AG08395 (cell line): ENCODE results near the gene FCN2.

ENCODE experiments used
- DNase-seq: peaks from one replicate; pipeline ENCODE4 v3.0.0; 2012; ENCODE audit warnings: mixed read lengths, low spot score

FCN2 gene

DNA sequence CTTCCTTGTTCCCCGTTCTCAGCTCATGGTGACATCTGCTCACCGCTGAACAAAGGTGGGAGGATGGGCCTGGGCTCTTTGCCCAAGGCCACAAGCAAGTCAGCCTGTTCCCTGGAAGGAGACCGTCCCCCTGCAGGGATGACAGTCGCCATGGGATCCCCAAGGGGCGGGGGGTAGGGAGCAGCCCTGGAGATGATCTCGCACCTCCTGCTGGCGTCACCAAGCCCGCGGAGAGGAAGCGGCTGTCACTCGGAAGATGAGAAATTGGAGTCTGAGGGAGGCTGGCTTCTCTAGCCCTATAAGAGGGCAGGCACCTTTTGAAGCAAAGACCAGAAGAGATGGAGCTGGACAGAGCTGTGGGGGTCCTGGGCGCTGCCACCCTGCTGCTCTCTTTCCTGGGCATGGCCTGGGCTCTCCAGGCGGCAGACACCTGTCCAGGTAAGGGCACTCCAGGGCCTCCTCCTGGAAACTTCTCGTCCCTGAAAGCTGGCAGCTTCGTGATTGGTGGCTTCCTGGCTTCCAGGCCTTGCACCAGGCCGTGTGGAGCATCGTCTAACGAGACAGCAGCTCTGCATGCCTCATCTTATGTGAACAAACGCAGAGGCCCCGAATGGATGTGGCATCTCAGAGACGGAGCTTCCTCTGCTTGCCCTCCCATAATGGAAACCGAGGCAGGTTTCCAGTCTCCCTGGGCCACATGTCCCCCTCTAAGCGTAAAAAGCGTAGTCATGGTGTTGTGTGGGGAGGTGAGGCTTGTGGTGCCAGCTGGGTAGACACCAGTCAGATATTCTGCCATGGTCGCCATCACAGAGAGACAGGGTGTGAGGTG is at the start of gene FCN2:
FCN2 (plus strand) TSS at position 327 of the 829 bp plus-strand sequence; CDS start at position 339, 12 bp downstream.
- no peak for DNase-seq

DNA sequence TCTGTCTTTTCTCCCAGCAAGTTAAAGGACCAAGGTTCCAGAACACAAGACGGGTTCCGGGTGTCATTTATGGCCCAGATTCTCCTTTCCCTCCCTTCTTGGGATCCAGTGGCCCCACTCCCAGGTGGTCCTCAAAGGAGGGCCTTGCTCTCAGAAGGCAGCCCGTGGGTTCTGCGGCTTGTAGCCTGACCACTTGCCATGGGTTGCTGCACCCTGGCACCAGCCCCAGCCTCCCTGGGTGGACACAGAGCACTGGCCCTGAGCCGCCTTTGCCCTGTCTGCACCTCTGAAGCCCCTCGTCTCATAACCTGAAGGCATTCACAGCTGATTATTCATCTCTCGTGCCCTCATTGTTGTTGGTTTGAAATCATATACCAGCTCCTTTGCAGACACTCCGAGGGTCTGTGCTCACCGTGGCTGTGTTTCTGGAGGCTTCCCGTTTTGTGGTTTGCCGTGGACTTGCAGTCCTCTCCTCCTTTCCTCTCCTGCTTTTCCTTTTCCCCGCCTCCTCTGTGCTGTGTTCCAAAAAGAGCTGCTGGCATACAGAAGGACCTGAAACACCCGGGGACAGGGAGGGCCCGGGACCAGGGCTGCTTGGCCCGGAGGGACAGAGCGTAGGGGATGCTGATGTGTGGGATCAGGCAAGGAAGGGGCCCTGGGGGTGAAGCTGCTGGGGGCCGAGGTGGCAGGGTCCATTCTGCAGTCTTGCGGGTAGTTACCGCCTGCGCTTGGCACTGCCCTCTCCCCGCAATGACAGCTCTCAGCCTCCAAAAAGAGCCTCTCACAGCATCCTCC is 49.5 kb upstream of the FCN2 start:
- no peak for DNase-seq

GRCh38 chr9:134832471-134832870 is 48.1 kb upstream of the FCN2 start:
- no peak for DNase-seq

- no peak for DNase-seq
These were observed 47.2 kb upstream of the FCN2 start for GRCh38 chr9:134833294-134833880.

GRCh38 chr9:134834217-134834956 is 46.2 kb upstream of the FCN2 start:
- no peak for DNase-seq

DNA sequence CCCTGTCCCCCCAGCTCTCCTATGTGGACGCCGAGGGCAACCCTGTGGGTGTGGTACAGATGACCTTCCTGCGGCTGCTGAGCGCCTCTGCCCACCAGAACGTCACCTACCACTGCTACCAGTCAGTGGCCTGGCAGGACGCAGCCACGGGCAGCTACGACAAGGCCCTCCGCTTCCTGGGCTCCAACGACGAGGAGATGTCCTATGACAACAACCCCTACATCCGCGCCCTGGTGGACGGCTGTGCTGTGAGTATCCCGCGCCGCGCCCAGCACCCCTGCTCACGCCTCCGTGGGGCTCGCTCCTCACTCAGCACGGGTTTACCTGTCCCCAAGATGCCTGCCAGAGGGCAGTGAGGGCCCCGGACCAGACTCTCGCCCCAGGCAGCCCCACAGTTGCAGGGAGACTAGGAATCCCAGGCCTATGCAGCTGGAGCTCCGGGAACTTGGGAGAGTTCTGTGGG is 45.6 kb upstream of the FCN2 start:
- no peak for DNase-seq

DNA sequence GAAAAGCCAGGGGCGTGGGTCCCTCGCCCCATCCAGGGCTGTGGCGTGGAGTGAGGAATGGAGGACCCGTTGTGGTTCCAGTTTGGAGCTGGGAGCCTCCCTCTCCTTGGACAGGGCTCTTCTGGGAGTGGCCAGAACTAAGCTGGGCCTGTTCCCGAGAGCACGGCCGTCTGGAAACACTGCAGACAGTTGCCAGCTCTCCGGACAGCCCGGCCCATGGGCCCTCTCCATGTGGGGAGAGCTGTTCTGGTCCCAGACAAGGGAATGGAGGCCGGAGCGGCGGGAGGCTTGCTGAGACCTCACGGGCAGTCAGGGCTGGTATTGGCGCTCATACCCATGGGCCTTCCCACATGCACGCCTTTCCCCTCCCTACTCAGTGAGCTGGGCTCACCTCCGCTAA is 45.2 kb upstream of the FCN2 start:
- DNase-seq, result no peak

DNA sequence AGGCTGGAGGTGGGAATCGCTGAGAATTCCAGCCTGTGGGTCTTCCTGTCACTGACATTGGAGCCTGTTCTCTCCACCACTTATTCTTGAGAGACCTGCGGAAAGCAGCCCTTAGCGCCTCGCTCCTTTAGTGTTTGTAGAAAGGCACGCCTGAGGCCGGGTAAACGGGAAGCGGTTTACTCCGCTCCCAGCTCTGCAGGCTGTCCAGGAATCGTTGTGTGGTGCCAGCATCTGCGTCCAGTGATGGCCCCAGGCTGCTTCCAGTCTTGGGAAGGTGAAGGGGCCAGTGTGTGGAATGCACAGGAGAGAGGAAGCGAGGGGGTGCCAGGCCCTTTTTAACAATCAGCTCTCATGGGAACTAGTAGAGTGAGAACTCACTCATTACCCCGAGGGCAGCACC is 44.6 kb upstream of the FCN2 start:
- no peak for DNase-seq

- no peak for DNase-seq
These were observed 44.1 kb upstream of the FCN2 start for GRCh38 chr9:134836406-134836970.

GRCh38 chr9:134837529-134837928 is 43.1 kb upstream of the FCN2 start:
- no peak for DNase-seq

- no peak for DNase-seq
These were observed 41.8 kb upstream of the FCN2 start for GRCh38 chr9:134838651-134839454.

- DNase-seq, result no peak
These were observed 41.0 kb upstream of the FCN2 start for GRCh38 chr9:134839455-134840125.

GRCh38 chr9:134840511-134840910 is 40.1 kb upstream of the FCN2 start:
- no peak for DNase-seq

DNA sequence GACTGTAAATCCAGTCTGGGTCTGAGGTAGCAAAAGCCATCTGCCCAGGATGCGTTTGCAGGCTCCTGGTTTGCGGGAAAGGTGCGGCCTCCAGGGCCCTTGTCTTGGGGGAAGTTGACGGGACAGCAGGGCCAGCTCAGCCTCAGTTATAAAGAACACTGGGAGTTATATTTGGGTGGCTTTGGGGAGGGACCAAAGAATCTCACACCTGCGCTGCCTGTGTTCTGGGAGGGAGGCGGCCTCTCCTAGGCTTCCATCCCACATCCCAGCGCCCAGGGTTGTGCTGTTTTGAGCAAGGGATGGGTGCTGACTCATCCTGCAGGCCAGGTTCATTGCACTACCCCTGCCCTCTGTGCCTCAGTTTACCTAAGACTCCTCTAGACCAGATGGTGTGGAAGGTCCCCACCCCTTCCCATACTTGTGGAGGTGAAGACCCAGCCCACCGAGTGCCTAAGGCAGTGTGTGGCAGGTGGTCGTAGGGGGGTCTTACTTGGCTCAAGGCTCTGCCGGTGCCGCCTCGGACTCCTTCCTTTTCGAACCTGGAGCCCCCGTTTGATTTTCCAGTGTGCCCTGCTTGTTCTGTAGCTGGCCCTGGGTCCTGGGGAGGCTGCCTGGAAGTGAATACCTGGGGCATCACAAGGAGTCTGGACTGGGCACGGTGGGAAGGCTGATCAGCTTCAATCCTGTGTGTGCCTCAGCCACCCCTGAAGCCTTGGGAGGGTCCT is 39.3 kb upstream of the FCN2 start:
- DNase-seq, result no peak

DNA sequence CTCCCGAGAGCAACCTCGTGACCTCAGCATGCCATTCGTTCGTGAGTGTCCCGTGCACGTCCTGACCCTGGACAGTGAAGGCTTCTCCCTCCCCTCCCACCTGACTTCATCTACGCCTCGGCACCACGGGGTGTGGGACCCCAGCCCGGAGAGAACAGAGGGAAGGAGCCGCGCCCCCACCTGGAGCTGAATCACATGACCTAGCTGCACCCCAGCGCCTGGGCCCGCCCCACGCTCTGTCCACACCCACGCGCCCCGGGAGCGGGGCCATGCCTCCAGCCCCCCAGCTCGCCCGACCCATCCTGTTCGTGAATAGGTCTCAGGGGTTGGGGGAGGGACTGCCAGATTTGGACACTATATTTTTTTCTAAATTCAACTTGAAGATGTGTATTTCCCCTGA is 38.3 kb upstream of the FCN2 start:
- no peak for DNase-seq

DNA sequence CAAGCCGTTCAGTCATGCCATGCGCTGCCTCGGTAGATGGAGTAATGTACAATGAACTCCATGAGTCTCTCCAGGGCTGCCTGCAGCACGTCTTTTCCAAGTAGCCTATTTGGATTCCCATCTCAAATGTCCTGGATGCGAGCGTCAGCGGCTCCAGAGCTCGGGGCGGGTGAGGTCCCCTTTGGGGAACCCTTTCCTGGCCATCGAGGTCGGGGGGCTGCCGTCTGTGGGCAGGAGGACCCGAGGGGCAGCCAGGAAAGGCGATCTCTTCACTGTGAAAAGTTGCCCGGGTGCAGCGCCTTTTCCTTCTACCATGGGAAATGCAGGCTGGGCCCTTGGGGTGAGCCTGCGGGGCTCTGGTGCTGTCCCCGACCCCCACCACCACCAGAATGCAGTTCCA is 36.9 kb upstream of the FCN2 start:
- no peak for DNase-seq

DNA sequence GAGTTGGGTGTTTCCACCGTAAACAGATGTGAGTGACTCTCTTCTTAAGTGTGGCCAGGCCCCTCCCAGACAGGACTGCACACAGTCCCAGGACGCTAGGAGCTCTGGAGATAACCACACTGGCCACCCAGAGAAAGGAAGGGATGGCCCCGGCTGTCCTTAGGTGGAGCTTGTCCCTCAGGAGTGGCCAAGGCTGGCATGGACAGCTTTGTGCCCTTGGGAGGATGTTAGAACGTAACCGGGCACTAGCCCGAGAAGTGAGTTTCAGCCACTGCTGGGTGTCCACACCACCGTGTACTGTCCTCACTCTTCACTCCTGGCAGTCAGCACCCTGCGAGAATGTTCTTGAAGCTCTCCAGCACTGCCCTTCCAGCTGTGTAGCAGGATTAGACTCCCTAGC is 35.8 kb upstream of the FCN2 start:
- DNase-seq, result no peak

- DNase-seq, result no peak
These were observed 34.4 kb upstream of the FCN2 start for GRCh38 chr9:134846187-134846586.

GRCh38 chr9:134846699-134847098 is 33.9 kb upstream of the FCN2 start:
- DNase-seq, result no peak

DNA sequence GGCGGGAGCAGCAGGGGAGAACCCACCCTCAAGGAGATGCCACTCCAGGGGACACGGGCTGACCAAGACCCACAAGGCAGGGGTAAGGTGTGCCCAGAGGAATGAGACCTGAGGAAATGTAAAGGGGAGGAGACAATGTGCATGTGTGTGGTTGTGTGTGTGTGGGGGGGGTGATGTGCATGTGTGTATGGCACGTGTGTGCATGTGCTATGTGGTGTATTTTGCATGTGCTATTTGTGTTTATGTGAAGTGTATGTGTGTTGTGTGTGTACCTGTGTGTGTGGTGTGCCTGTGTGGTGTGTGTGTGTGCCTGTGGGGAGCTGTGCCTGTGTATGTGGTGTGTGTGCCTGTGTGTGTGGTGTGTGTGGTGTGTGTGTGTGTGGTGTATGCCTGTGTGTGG is 33.5 kb upstream of the FCN2 start:
- DNase-seq, result no peak
